ENCODE results near the gene JARID2.

DNA sequence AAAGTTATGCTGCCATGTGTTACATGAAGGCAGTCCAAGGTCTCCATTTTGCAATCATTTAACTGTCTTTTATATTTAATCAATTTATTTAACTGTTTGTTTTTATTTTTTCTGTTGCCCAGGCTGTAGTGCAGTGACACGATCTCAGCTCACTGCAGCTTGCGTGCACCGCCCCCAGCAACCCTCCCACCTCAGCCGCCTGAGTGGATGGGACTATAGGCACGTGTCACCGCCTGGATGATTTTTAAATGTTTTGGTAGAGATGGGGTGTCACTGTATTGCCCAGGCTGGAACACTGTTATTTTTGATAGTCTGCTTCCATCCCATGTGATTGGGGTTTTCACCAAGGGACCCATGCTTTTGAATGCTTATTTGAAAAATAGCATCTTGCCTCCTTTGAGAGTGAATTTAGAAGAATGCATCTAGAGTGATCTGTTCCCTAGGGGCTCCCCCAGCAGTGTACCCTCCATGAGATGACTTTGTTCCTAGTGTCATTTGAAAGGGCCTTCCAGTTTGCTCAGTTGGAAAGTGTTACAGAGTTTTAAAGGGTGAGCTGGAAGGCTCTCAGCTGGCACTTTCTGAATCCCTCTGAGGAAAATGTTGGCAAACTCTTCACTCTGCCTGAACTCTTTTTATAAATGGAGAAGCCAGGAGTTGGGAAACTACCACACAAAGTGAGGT, 143.4 kb downstream of the JARID2 start:
- TF ChIP-seq, protein P1, sequence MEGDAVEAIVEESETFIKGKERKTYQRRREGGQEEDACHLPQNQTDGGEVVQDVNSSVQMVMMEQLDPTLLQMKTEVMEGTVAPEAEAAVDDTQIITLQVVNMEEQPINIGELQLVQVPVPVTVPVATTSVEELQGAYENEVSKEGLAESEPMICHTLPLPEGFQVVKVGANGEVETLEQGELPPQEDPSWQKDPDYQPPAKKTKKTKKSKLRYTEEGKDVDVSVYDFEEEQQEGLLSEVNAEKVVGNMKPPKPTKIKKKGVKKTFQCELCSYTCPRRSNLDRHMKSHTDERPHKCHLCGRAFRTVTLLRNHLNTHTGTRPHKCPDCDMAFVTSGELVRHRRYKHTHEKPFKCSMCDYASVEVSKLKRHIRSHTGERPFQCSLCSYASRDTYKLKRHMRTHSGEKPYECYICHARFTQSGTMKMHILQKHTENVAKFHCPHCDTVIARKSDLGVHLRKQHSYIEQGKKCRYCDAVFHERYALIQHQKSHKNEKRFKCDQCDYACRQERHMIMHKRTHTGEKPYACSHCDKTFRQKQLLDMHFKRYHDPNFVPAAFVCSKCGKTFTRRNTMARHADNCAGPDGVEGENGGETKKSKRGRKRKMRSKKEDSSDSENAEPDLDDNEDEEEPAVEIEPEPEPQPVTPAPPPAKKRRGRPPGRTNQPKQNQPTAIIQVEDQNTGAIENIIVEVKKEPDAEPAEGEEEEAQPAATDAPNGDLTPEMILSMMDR (IDR thresholded peaks at IDR 0.05) = no peak
- TF ChIP-seq POLR2A (IDR thresholded peaks at IDR 0.05) = no peak

All from testis (tissue), 2 donors.